Gastrocnemius medialis (tissue), 4 donors: ENCODE data around the gene OTX1.

ENCODE experiments used
- POLR2A ChIP-seq, 2 donors: fragments of 450-650 bp; IDR thresholded peaks; one replicate each; pipeline ENCODE4 v1.6.1; 2017; ENCODE audit warnings: antibody characterized with exemption in 2 of 2, mild to moderate bottlenecking in 2 of 2, moderate library complexity in 2 of 2
- TF ChIP-seq, protein P1 (sequence below), 5 experiments: fragments of 450-650 bp in 3 of 5; fragments of 200-600 bp in 2 of 5; sonication (generic) in 2 of 5; IDR thresholded peaks in 4 of 5; conservative IDR thresholded peaks in 1 of 5; 1 replicate in 4 of 5; 2 replicates in 1 of 5; pipeline ENCODE4 v1.5.1; 2016 to 2019; ENCODE audit warnings: antibody characterized with exemption in 5 of 5, mild to moderate bottlenecking in 3 of 5, moderate library complexity in 3 of 5

- no peak for TF ChIP-seq POLR2A (IDR thresholded peaks at IDR 0.05)
- TF ChIP-seq, protein P1, sequence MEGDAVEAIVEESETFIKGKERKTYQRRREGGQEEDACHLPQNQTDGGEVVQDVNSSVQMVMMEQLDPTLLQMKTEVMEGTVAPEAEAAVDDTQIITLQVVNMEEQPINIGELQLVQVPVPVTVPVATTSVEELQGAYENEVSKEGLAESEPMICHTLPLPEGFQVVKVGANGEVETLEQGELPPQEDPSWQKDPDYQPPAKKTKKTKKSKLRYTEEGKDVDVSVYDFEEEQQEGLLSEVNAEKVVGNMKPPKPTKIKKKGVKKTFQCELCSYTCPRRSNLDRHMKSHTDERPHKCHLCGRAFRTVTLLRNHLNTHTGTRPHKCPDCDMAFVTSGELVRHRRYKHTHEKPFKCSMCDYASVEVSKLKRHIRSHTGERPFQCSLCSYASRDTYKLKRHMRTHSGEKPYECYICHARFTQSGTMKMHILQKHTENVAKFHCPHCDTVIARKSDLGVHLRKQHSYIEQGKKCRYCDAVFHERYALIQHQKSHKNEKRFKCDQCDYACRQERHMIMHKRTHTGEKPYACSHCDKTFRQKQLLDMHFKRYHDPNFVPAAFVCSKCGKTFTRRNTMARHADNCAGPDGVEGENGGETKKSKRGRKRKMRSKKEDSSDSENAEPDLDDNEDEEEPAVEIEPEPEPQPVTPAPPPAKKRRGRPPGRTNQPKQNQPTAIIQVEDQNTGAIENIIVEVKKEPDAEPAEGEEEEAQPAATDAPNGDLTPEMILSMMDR (IDR thresholded peaks at IDR 0.05 in 4 of 5, conservative IDR thresholded peaks at IDR 0.05 in 1 of 5), result no peak
These were observed 1.2 kb upstream of the OTX1 start for GRCh38 chr2:63049211-63049969.
